HepG2 (cell line): Measurements from ENCODE around the gene ERV3-1. TPM values are rescaled to one million over a fixed set of nuclear protein-coding genes. Genes with fewer than 3 reads are reported as not detected.

Source experiments
- GABPA ChIP-seq, 2 experiments: IDR thresholded peaks; 2 replicates each; pipeline ENCODE4 v1.6.1; 2011 to 2016; ENCODE audit warnings: low read depth in 2 of 2, low read length in 1 of 2, missing biosample characterization in 1 of 2, missing genetic modification characterization in 1 of 2
- GABPB1 ChIP-seq: IDR thresholded peaks from 2 replicates; pipeline ENCODE4 v1.6.1; 2016; ENCODE audit warnings: mild to moderate bottlenecking, missing genetic modification reagents, moderate library complexity, missing compliant biosample characterization
- GATAD2A ChIP-seq: IDR thresholded peaks from 2 replicates; pipeline ENCODE4 v1.6.1; 2016
- GLI4 ChIP-seq: sonication (generic); formaldehyde crosslinking; IDR thresholded peaks from 2 replicates; pipeline ENCODE4 v1.5.1; 2020; ENCODE audit warnings: missing genetic modification reagents, mild to moderate bottlenecking, moderate library complexity, borderline replicate concordance
- KAT7 ChIP-seq: IDR thresholded peaks from 2 replicates; pipeline ENCODE4 v1.6.1; 2018; ENCODE audit warnings: borderline replicate concordance, missing compliant biosample characterization
- KLF16 ChIP-seq, 2 experiments: sonication (generic) in 1 of 2; formaldehyde crosslinking in 1 of 2; IDR thresholded peaks; 2 replicates each; pipeline versions ENCODE4 v1.6.1 to v1.8.0; 2016 to 2023; ENCODE audit warnings: missing genetic modification reagents in 2 of 2, missing compliant biosample characterization in 1 of 2
- NFYC ChIP-seq: IDR thresholded peaks from 2 replicates; pipeline ENCODE4 v1.6.1; 2016; ENCODE audit warnings: missing genetic modification reagents, missing compliant biosample characterization
- RFX3 ChIP-seq: IDR thresholded peaks from 2 replicates; pipeline ENCODE4 v1.6.1; 2016; ENCODE audit warnings: missing biosample characterization, missing genetic modification reagents
- ZNF3 ChIP-seq: IDR thresholded peaks from 2 replicates; pipeline ENCODE4 v1.7.0; 2017; ENCODE audit warnings: inconsistent platforms
- ZNF333 ChIP-seq: sonication (generic); formaldehyde crosslinking; IDR thresholded peaks from 2 replicates; pipeline ENCODE4 v1.4.0; 2020; ENCODE audit warnings: mild to moderate bottlenecking, missing genetic modification reagents, borderline replicate concordance
- ZNF660 ChIP-seq: sonication (generic); formaldehyde crosslinking; IDR thresholded peaks from 2 replicates; pipeline ENCODE4 v1.5.1; 2020; ENCODE audit warnings: mild to moderate bottlenecking, low read depth, missing genetic modification reagents, borderline replicate concordance
- polyA plus RNA-seq, 8 experiments: library from polyadenylated mRNA; depleted of rRNA in 3 of 8; stranded (reverse) in 7 of 8; unstranded in 1 of 8; fragments of >200 nt; fragmentation: Illumina TruSeq in 4 of 8; extraction: Trizol in 4 of 8; gene quantifications; 2 replicates each; pipeline versions ENCODE4 v1.2.1 to v1.2.3, GENCODE V29; 2011 to 2016; ENCODE audit warnings: low read depth in 4 of 8, missing spikeins in 1 of 8, mixed read lengths in 1 of 8; ENCODE audit not compliant: insufficient read depth in 1 of 8
- total RNA-seq, 5 experiments: library from RNA; depleted of rRNA; stranded (reverse); fragments of >200 nt; fragmentation: Illumina TruSeq; extraction: Trizol; gene quantifications; 2 replicates each; pipeline ENCODE4 v1.2.3, GENCODE V29; 2016; ENCODE audit warnings: low read depth in 1 of 5
- TF ChIP-seq, protein P1 (sequence below): sonication (generic); formaldehyde crosslinking; conservative IDR thresholded peaks from 2 replicates; pipeline ENCODE4 v1.8.0; 2022; ENCODE audit warnings: mild to moderate bottlenecking, moderate library complexity, missing genetic modification reagents
- TF ChIP-seq, protein P2 (sequence below): sonication (generic); formaldehyde crosslinking; IDR thresholded peaks from 2 replicates; pipeline ENCODE4 v1.4.0; 2020; ENCODE audit warnings: missing genetic modification reagents, borderline replicate concordance
- TF ChIP-seq, protein P3 (sequence below): IDR thresholded peaks from 2 replicates; pipeline ENCODE4 v1.4.0; 2020; ENCODE audit warnings: mild to moderate bottlenecking, missing genetic modification reagents
- TF ChIP-seq, protein P4 (sequence below): sonication (generic); formaldehyde crosslinking; IDR thresholded peaks from 2 replicates; pipeline ENCODE4 v1.4.0; 2020; ENCODE audit warnings: missing genetic modification reagents

Gene ERV3-1
- total and polyA plus RNA-seq, 2 of the 13 experiments (the other 11 are each of a cell fraction or from before 2014, with no cell fraction given) = 20.4 to 86.3 TPM

DNA sequence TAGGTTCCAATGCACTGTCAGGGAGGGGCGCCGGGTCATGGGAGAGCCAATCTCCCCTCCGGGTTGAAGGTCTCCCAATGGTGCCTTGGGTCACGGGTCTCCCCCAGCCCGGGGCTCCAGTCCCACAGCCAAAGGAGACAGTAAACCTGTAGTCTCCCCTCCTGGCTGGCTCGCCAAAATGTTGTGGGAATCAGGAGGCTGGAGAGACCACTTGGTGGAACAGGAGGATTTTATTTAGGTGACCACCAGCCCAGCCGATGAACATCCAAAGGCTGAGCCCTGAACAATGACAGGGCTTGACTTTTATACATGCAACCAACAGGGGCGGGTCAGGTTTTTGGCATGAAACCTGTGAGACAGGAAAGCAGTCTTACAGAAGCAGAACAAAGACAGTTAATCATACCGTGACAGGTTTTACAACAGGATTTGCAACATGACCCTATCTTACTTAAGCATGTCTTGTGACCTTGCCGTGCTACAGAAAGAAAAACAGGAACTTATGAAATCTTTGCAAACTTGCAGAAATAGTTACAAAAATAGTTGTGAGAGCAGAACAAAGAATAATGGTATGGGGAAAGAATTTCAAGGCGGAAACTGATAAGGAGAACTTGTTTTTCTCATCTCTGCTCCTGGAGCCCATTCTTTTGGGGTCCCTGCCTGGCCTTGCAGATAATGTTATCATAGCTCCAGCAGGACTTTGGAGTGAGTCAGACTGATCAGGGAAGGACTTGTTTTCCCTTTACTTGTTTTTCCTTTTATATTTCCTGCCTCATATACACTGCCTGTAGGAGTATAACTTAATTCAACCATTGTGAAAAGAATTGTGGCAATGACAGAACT is 7.1 kb downstream of the ERV3-1 start (continued):
- TF ChIP-seq, protein P1, sequence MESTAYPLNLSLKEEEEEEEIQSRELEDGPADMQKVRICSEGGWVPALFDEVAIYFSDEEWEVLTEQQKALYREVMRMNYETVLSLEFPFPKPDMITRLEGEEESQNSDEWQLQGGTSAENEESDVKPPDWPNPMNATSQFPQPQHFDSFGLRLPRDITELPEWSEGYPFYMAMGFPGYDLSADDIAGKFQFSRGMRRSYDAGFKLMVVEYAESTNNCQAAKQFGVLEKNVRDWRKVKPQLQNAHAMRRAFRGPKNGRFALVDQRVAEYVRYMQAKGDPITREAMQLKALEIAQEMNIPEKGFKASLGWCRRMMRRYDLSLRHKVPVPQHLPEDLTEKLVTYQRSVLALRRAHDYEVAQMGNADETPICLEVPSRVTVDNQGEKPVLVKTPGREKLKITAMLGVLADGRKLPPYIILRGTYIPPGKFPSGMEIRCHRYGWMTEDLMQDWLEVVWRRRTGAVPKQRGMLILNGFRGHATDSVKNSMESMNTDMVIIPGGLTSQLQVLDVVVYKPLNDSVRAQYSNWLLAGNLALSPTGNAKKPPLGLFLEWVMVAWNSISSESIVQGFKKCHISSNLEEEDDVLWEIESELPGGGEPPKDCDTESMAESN = peak; percentile 59; the same call in 1 of the 2 replicates
- TF ChIP-seq GABPB1 (CRISPR knock-in tag) (peak; percentile 56), KAT7 (no peak), GLI4 (CRISPR knock-in tag) (no peak), ZNF333 (CRISPR knock-in tag) (no peak), NFYC (CRISPR knock-in tag) (peak; percentile 12; the same call in 1 of the 2 replicates), RFX3 (CRISPR knock-in tag) (no peak), ZNF3 (CRISPR knock-in tag) (0 out of 2 replicates have a peak, but pooled peaks have one; percentile 6), GATAD2A (CRISPR knock-in tag) (peak; percentile 98), ZNF660 (CRISPR knock-in tag) (no peak), GABPA (IDR thresholded peaks at IDR 0.05; ENCODE audit: low read depth, low read length) (no peak), GABPA (CRISPR knock-in tag; IDR thresholded peaks at IDR 0.05; ENCODE audit: low read depth) (peak; percentile 59), KLF16 (CRISPR knock-in tag; IDR thresholded peaks at IDR 0.05) (peak in 1 of 2 experiments; percentile 91; a peak in 2 of 4 replicates)
- TF ChIP-seq, protein P2, sequence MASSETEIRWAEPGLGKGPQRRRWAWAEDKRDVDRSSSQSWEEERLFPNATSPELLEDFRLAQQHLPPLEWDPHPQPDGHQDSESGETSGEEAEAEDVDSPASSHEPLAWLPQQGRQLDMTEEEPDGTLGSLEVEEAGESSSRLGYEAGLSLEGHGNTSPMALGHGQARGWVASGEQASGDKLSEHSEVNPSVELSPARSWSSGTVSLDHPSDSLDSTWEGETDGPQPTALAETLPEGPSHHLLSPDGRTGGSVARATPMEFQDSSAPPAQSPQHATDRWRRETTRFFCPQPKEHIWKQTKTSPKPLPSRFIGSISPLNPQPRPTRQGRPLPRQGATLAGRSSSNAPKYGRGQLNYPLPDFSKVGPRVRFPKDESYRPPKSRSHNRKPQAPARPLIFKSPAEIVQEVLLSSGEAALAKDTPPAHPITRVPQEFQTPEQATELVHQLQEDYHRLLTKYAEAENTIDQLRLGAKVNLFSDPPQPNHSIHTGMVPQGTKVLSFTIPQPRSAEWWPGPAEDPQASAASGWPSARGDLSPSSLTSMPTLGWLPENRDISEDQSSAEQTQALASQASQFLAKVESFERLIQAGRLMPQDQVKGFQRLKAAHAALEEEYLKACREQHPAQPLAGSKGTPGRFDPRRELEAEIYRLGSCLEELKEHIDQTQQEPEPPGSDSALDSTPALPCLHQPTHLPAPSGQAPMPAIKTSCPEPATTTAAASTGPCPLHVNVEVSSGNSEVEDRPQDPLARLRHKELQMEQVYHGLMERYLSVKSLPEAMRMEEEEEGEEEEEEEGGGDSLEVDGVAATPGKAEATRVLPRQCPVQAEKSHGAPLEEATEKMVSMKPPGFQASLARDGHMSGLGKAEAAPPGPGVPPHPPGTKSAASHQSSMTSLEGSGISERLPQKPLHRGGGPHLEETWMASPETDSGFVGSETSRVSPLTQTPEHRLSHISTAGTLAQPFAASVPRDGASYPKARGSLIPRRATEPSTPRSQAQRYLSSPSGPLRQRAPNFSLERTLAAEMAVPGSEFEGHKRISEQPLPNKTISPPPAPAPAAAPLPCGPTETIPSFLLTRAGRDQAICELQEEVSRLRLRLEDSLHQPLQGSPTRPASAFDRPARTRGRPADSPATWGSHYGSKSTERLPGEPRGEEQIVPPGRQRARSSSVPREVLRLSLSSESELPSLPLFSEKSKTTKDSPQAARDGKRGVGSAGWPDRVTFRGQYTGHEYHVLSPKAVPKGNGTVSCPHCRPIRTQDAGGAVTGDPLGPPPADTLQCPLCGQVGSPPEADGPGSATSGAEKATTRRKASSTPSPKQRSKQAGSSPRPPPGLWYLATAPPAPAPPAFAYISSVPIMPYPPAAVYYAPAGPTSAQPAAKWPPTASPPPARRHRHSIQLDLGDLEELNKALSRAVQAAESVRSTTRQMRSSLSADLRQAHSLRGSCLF = no peak
- TF ChIP-seq, protein P3, sequence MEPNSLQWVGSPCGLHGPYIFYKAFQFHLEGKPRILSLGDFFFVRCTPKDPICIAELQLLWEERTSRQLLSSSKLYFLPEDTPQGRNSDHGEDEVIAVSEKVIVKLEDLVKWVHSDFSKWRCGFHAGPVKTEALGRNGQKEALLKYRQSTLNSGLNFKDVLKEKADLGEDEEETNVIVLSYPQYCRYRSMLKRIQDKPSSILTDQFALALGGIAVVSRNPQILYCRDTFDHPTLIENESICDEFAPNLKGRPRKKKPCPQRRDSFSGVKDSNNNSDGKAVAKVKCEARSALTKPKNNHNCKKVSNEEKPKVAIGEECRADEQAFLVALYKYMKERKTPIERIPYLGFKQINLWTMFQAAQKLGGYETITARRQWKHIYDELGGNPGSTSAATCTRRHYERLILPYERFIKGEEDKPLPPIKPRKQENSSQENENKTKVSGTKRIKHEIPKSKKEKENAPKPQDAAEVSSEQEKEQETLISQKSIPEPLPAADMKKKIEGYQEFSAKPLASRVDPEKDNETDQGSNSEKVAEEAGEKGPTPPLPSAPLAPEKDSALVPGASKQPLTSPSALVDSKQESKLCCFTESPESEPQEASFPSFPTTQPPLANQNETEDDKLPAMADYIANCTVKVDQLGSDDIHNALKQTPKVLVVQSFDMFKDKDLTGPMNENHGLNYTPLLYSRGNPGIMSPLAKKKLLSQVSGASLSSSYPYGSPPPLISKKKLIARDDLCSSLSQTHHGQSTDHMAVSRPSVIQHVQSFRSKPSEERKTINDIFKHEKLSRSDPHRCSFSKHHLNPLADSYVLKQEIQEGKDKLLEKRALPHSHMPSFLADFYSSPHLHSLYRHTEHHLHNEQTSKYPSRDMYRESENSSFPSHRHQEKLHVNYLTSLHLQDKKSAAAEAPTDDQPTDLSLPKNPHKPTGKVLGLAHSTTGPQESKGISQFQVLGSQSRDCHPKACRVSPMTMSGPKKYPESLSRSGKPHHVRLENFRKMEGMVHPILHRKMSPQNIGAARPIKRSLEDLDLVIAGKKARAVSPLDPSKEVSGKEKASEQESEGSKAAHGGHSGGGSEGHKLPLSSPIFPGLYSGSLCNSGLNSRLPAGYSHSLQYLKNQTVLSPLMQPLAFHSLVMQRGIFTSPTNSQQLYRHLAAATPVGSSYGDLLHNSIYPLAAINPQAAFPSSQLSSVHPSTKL = peak; percentile 98
- TF ChIP-seq, protein P4, sequence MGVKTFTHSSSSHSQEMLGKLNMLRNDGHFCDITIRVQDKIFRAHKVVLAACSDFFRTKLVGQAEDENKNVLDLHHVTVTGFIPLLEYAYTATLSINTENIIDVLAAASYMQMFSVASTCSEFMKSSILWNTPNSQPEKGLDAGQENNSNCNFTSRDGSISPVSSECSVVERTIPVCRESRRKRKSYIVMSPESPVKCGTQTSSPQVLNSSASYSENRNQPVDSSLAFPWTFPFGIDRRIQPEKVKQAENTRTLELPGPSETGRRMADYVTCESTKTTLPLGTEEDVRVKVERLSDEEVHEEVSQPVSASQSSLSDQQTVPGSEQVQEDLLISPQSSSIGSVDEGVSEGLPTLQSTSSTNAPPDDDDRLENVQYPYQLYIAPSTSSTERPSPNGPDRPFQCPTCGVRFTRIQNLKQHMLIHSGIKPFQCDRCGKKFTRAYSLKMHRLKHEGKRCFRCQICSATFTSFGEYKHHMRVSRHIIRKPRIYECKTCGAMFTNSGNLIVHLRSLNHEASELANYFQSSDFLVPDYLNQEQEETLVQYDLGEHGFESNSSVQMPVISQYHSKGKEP (CRISPR knock-in tag) = no peak
